Stimulated activated CD8-positive, alpha-beta memory T cell treated with anti-CD3 and anti-CD28 coated beads, Interleukin-15, amount 100 ng/mL, for 1 hour (primary cell): ENCODE measurements around the gene HTR1E.
"Not testable (repeated sequence)": the region's sequence is repeated elsewhere in the genome, so short reads cannot be mapped to it uniquely, and the experiment has no call there.

Experiments used
- DNase-seq: peaks from one replicate; pipeline ENCODE4 v3.0.0-alpha.2; 2020; ENCODE audit warnings: low read depth

HTR1E gene

GRCh38 chr6:86978251-86978650 lies 40.9 kb downstream of the HTR1E start:
- no peak for DNase-seq

GRCh38 chr6:87001494-87001893 lies 64.2 kb downstream of the HTR1E start:
- no peak for DNase-seq

GRCh38 chr6:87002391-87002790 lies 65.1 kb downstream of the HTR1E start:
- not testable (repeated sequence) for DNase-seq

GRCh38 chr6:87006541-87006940 lies 69.2 kb downstream of the HTR1E start:
- DNase-seq: not testable (repeated sequence)

GRCh38 chr6:87009581-87009980 lies 72.3 kb downstream of the HTR1E start:
- DNase-seq: not testable (repeated sequence)

- no peak for DNase-seq
Measured at GRCh38 chr6:87012035-87012434, 74.7 kb downstream of the HTR1E start.

GRCh38 chr6:87012743-87013142 lies 75.4 kb downstream of the HTR1E start:
- no peak for DNase-seq

- no peak for DNase-seq
Measured at GRCh38 chr6:87016772-87017171, 79.4 kb downstream of the HTR1E start.

GRCh38 chr6:87027021-87027420 lies 89.7 kb downstream of the HTR1E start:
- DNase-seq: no peak

- no peak for DNase-seq
Measured at GRCh38 chr6:87029711-87030314, 92.5 kb downstream of the HTR1E start.

GRCh38 chr6:87040729-87041128 lies 103.4 kb downstream of the HTR1E start:
- no peak for DNase-seq

GRCh38 chr6:87045521-87046075 lies 108.3 kb downstream of the HTR1E start:
- no peak for DNase-seq

GRCh38 chr6:87049779-87050178 lies 112.5 kb downstream of the HTR1E start:
- DNase-seq: no peak

- DNase-seq: no peak
Measured at GRCh38 chr6:87053312-87053711, 116.0 kb downstream of the HTR1E start.

GRCh38 chr6:87054143-87054833 lies 117.0 kb downstream of the HTR1E start:
- no peak for DNase-seq

- DNase-seq: no peak
Measured at GRCh38 chr6:87059943-87060342, 122.6 kb downstream of the HTR1E start.

GRCh38 chr6:87065117-87065516 lies 127.8 kb downstream of the HTR1E start:
- DNase-seq: no peak
